ENCODE data around the gene MRPS2.
"Not testable (repeated sequence)": the region's sequence is repeated elsewhere in the genome, so short reads cannot be mapped to it uniquely, and the experiment has no call there.

MRPS2 gene

DNA sequence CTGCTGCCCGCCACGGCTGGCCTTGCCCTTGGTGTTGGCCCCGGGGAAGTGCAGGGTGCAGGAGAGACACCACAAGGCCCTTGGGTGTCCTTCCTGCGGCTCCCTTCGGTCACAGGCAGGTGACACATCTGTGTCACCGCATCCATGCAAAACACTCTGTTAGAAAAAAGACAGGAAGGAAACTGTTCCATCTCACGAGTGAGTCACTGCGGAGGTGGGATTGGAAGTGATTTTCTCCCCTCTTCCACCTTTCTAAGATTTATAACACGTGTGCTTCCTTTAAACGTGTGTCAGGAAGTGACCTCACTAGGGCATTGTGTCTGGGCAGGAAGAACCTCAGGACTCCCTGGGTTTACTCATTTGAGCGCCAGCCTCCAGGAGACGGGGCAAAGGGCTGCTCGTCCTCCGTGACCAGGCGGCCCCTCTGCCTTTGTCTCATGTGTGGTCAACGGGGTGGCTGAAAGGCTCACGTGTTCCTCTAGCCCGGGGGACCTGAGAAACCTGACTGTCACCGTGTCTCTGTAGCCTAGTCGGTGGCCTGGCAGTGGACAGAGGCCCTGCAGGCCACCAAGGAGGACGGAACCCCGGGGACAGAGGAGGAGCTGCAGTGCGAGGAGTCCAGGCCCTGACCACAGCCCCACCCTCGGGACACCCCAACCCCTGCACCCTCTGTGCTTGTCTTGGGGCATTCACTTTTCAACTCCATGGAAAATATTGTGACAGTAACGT is 15.8 kb downstream of the MRPS2 start:
- DNase-seq, result no peak

DNA sequence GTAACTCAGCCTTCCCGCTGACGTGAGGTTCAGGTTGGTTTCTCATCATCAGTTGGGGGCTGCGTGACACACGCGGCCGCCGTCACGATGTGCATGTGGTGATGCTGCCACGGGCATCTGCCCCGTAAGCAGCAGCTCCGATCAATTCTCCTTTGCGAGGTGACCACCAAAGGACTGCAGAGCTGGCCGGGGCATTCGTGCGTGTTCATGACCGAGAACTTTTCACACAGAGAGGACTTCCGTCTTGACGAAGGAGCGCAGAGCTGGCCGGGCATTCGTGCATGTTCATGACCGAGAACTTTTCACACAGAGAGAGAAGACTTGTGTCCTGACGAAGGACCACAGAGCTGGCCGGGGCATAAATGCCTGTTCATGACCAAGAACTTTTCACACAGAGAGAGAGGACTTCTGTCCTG is 16.9 kb downstream of the MRPS2 start:
- DNase-seq, result no peak

DNA sequence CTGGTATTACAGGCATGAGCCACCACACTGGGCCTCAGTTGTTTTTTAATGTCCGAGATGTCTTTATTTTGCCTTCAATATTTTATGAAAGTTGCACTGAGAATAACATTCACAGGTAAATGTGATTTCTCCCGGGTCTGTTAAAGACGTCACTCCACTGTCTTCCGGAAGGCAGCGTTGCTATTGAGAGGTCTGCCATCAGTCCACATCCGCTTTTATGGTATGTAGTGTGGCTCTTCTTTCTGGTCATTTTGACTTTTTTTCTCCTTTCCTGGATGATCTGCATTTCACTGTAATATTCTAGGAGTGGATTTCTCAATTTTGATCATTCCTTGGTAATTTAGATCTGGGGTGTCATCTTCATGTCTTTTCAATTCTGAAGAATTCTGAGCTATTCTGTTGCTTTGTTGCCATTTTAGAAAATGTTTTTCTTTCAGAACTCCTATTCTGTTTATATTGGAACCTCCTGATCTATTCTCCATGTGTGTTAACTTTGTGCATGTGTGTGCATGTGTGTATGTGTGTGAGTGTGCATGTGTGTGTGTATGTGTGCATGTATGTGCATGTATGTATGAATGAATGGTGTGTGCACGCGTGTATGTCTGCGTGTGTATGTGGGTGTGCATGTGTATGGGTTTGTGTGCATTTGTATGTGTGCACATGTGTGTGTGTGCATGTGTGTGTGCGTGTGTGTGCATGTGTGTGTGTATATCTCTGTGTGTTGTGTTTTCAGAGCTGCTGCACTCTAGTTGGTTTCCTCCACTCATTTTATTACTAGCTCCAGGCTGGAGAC is 18.9 kb downstream of the MRPS2 start:
- DNase-seq, result no peak

DNA sequence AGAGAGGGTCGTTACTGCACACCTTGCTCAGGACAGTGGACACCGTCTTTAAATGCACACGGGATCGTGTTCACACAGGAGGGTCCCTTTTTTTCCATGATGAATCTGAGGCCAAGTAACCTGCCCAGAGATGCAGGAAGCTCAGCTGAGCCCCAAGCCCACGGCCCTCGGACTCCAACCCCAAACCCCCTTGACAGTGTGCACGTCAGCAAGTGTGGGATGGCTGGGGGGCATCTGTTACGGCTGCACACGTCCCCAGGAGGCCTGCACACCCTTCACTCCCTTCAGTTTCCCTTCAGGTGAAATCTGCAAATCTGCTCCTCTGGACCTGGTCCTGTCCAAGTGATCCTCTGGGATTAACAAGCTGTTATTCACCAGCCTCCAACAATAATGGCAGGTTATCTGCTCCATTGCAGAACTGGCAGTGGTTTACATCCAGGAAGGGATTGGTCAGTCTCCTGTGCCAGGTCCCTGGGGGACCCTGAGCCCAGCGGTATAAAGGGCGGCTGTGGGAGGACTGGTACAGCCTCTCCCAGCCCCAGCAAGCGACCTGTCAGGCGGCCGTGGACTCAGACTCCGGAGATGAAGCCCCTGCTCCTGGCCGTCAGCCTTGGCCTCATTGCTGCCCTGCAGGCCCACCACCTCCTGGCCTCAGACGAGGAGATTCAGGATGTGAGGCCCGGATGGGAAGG is 20.6 kb downstream of the MRPS2 start, which contains the start of gene LCN1:
TSS of gene LCN1 (plus strand) at position 525 of the 692 bp plus-strand sequence. CDS start at position 583, 58 bp downstream.
- no peak for DNase-seq

DNA sequence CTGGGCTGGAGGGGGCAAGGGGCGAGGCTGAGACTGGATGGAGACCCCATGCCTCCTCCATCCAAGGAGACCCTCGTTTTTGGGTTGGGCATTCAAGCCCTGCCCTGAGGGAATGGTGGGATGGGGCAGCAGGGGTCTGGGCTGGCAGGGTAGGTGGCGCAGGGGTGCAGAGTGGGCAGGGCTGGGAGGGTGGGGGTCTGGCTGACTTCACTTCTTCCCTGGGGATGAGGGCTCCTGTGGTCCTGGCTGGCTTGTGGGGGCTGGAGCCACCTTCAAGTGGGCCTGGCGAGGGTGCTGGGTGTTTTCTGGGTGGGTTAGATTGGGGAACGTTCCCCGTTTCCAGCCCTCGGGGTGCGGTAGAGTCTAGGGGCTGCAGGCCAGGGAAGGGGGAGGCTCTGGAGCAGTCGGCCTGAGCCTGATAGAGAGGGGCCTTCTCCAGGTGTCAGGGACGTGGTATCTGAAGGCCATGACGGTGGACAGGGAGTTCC is 21.2 kb downstream of the MRPS2 start:
- no peak for DNase-seq

DNA sequence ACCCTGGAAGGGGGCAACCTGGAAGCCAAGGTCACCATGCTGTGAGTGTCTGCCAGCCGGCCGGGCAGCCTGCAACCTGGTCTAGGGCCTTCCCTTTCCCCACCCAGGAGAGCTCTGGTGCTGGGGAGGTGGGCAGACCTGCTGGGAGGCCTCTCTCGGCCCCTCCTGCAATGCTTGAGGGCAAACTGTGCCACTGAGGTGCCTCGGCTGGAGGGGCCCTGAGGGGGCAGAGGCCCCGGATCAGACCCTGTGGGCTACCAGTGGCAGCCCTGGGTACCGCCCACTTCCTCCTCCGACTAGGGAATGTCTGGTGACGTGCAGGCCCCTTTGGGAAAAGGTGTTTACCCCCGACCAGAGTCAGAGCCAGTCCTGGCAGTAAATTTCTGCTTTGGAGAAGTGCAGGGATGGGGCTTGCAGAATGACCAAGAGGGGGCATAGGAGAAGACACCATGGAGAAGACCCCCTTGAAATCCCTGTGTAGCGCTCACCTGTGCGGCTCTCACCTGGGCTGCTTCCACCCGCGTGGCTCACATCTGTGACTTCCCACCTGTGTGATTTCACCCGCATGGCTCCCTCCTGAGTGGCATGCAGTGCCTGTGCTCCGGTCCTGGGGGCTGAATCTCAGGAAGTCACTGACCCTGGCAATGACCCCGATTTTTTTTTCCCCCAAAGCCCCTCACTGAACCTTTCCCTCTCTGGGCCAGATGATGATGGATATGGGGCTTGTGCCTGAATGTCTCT is 21.8 kb downstream of the MRPS2 start:
- DNase-seq, result no peak

DNA sequence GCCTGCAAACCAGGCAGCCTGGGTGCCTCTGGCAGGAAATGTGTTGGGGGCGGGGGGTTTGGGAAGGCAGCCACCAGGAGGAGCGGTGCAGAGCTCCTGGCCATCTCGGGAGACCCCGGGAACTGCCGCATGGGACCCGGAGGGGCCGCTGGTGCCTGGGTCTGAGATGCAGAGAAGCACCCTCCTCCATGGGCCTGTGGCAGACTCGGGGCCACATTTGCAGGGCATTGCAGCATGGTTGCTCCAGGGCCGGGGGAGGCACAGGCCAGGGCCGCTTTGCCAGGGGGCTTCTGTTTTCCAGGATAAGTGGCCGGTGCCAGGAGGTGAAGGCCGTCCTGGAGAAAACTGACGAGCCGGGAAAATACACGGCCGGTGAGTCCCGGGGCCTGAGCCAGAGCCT is 22.4 kb downstream of the MRPS2 start:
- no peak for DNase-seq

DNA sequence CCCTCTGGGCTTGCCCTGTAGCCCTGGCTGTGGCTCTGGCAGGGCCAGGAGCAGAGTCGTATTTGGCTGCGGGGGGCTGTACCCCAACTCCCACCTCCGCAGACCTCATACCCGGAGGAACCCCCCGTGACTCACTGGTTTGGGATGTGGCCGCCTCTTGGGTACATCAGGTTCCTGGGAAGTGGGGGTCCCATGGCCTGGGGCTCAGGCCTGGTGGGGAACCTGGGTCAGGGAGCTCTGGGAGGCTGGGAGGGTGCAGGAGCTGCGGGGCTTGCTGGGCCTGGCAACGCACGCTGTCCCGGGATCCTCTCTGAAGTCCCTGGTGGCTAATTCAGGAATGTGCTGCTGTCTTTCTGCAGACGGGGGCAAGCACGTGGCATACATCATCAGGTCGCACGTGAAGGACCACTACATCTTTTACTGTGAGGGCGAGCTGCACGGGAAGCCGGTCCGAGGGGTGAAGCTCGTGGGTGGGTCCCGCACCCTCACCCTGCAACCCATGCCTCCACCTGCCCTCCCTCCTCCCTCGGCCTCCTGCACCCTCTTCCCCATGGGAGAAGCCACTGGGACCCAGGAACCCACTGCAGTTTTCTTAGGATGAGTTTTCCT is 23.1 kb downstream of the MRPS2 start:
- DNase-seq, result no peak

DNA sequence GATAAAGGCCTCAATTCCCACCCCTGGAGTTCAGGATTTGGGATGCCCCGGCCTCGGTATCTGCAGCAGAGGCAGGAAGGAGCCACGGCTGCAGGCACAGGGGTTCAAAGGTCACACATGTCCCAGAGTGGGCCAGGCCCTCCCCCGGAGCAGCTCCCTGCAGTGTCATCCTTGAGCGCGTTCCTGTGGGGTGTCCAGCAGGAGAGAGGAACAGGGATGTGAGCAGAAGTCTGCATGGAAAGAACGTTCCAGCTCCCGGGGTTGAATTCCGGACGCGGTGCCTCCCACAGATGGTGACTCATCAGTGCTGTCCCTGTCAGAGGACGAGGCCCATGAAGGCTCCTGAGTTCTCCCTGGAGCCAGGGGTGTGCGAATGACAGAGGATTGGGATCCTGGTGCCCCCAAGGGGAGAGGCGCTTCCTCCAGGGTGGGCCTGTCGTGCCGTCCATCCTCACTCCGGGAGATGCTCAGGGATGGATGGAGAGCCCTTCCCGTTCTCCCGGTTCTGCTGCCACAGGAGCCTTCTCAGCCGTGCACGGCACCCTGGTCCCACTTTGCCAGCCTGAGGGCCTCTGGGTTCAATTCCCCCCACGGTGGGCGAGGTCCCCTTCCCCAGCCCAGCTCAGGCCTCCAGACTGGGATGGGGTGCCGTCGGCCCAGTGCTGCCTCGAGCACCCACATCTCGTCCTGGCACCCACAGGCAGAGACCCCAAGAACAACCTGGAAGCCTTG is 23.8 kb downstream of the MRPS2 start:
- no peak for DNase-seq

DNA sequence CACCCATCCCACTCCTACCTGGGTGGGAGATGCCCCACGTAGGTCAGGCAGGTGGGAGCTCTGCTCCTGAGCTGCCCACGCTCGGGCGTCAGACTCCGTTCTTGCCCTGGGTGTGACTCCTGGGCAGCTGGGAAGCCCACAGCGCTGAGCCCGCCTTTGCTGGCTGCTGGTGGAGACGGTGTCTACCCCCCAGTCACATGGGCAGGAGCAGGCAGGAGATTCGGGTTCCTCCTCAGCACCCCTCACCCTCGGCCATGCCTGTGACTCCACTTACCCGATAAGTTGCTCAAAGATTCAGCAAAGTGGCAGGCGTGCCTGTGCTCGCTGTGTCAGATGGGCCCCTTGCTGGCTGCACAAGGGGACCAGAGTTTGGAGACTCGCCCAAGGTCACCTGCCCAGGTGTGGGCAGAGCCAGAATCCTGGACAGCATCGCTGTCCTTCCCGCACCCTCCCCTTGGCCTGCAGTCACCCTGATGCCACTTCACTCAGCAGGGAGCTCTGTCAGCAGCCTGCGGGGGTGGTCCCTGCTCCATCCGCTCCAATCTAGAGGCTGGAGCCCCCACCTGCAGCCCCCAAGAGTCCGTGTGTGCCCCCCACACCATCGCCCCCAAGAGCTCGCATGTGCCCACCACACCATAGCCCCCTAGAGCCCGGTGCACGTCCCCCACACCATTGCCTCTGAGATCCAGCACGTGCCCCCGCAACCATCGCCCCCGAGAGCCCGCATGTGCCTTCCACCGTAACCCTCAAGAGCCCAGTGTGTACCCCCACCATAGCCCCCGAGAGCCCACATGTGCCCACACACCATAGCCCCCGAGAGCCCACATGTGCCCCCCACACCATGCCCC is 25.0 kb downstream of the MRPS2 start:
- no peak for DNase-seq

DNA sequence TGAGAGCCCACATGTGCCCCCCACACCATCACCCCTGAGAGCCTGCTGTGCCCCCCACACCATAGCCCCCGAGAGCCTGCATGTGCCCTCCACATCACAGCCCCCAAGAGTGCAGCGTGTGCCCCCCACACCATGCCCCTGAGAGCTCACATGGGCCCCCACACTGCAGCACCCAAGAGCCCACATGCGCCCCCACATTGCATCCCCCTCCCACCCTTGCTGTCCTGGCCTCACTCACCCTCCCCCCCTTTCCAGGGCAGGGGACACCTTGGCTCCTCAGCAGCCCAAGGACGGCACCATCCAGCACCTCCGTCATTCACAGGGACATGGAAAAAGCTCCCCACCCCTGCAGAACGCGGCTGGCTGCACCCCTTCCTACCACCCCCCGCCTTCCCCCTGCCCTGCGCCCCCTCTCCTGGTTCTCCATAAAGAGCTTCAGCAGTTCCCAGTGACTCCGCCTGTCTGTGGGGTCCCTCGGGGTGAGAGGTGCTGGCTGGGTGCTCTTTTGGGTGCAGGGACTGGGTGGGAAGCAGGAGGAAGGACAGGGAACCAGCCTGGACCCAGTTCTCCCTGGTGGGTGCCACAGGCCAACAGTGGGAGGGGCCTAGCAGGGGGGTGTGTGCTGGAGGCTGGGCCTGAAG is 25.7 kb downstream of the MRPS2 start:
- DNase-seq, result no peak

DNA sequence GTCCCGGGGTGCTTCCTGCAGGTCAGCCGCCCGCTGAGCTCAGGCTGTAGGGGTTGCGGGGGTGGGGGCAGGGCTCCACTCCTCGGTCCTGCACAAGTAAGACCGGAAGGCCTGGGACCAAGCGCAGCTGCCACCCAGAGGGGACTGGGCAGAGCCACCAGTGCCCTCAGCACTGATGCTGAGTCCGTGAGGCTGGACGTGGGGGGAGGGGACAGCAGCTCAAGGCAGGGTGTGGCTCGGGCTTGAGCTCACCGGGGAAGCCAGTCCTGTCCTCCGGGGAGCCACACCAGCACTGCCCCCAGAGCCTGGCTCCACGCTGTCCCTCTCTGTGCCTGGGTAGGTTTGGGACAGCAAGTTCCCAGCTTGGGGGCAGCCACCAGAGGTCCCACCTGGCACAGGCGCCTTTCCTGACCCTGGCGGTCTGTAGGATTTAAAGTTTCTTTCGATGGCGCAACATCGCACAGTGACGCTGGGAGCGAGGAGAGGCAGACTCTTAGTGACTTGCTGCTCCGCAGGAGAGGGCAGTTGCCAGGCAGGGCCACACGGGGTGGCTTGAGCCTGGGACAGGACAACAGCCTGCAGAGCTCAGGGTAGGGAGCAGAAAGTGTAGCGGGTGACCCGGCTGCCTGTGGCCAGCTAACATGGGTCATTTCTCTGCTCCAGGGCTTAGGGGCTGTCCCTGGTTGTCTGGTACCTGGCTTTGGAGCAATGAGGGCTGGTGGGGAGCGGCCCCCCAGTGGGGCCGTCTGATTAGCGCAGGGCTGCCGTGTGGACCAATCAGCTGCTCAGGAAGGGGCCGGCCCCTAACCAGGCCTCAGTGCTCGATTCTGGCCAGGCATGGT is 26.5 kb downstream of the MRPS2 start:
- DNase-seq, result no peak

DNA sequence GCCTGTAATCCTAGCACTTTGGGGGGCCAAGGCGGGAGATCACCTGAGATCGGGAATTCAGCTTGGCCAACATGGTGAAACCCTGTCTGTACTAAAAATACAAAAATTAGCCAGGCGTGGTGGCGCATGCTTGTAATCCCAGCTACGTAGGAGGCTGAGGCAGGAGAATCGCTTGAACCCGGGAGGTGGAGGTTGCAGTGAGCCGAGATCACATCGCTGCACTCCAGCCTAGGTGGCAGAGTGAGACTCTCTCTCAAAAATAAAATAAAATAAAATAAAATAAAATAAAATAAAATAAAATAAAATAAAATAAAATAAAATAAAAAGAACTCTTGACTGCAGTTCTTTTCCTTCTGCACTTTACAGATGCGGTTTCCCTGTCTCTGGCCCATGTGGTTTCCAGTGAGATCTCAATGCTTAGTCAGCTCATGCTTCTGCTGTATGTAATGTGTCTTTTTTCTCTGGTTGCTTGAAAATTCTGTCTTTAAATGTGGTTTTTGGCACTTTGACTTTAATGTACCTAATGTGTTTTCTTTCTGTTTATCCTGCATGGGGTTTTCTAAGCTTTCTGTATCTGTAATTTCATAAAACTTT is 28.5 kb downstream of the MRPS2 start:
- not testable (repeated sequence) for DNase-seq

DNA sequence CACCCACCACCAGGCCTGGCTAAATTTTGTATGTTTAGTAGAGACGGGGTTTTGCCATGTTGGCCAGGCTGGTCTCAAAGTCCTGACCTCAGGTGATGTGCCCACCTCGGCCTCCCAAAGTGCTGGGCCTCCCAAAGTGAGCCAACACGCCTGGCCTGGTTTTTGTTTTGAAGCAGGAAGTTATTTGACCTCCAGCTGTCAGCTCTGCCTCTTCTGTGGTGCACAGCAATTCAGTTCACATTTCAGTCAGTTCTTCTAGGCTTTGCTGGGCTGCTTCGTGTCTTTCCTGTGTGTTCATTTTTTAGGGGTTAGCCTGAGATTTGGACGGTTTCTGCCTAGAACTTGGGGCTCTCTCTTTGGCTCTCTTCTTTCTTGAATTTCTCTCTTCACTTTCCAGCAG is 29.7 kb downstream of the MRPS2 start:
- no peak for DNase-seq

DNA sequence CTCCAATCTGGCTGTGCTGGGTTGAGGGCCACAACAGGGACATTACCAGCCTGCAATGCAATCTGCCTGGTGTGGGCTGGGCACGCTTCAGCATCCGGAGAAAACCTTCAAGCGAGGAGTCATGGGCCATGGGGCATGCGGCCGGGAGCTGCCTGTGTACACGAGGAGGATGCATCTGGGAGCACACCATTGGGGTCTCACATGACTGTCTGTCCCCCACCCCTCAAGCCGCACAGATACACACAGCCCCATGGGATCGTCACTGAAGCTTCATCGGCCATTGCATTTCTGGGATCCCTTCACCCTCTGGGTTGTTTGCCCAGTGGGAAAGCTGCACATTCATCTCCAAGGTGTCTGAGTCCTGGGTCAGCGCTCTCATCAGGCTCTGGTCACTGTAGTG is 30.6 kb downstream of the MRPS2 start:
- no peak for DNase-seq

DNA sequence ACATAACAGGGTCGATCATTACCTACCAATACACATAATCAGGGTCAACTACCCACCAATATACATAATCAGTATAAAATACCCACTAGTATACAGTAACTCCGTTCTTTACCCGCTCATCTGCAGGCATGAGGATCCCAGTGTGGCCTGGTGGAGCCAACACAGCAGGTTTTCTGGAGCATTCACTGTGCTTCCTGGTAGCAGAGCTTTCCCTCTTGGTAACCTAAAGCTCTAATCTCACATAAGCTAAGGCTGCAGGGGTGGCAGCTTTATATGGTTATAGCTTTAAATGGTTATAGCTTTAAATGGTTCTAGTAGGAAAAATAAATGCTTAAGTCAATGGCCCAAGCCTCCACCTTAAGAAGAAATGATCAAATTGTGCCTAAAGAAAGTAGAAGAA is 32.6 kb downstream of the MRPS2 start:
- no peak for DNase-seq

DNA sequence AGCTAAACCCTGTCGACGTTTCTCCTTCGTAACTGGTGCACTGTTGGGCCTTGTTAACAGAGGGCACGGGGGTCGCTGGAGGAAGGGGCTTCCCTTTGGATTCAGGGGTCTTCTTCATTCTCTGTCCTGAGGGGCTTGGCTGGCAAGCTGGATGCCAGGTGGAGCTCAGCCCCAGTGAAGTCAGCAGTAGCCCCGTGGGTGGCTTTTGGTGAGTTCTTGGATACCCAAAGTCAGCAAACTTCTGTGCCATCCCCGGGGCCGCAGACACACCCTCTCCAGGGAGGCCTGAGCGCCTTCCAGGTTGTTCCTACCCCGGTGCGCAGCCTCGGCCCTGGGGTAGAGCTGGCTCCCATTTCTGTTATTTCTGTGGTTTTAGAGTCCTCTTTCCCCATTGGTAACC is 33.2 kb downstream of the MRPS2 start:
- no peak for DNase-seq

DNA sequence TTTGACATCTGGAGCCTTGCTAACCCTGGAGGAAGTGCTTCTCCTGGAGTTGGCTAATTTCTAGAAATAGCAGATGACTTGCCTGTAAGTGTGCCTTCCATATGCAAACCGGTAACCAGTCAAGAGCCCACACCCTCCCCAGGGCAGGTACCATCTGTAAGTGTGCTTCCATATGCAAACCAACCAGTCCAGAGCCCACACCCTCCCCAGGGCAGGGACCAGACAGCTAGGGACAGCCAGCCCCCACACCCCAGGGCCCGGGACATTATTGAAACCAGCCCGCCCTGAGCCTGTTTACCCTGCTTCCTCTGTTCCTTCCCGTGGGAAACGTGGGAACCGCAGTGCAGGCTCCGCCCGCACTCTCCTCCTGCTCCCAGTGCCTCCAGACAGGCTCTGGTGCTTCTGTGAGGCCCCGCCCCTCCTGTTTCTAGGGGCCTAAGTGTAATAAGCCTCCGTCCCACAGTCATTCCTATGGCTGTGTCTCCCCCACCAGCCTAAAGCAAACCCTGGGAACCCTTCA is 33.8 kb downstream of the MRPS2 start:
- peak; percentile 56 for DNase-seq

DNA sequence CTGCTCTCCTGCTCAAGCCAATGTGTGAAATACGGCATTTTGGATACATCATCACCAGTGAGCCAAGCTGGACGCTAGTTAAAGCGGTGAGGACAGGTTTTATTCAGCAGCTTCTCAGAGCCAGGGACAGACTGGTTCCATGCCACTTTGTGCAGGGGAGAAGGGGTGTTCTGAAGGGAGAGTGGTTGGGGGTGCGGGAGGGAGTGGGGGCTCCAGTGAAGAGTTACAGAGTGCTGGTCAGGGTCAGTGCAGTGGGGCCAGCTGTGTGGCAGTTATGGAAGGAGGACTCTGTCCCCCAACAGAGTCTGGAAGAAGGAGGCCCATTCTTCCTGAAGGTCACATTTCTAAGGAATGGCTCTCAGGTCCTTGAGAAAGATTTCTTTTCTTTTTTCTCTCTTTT is 34.3 kb downstream of the MRPS2 start:
- DNase-seq, result not testable (repeated sequence)
